GM18868 (cell line): ENCODE results near the gene ATG101.

Experiments
- ATAC-seq: cut with Tn5 transposase; IDR thresholded peaks from one replicate; pipeline ENCODE4 v1.9.1; 2021; ENCODE audit warnings: mild to moderate bottlenecking, moderate library complexity; ENCODE audit not compliant: unreplicated experiment

Gene ATG101

DNA sequence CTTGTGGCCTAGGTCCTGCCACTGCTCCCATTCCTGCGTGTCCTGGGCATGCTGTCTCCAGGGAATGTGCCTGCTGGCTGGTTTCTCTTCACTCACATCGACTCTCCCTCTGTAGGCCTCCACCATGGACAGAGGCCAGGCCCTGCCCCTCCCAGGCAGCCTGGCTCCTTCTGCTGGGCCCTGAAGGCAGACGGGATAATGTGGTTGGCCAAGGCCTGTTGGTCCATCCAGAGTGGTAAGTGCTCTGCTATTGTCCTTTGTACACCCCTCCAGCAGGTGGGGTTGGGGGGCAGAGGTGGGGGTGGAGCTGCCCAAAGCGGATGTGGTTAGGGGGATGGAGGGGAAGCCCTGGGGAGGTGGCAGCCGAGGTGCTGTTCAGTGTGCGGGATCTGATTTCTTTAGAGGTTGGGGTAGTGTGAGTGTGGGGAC lies 28.1 kb upstream of the ATG101 start:
- ATAC-seq, result peak; percentile 59

DNA sequence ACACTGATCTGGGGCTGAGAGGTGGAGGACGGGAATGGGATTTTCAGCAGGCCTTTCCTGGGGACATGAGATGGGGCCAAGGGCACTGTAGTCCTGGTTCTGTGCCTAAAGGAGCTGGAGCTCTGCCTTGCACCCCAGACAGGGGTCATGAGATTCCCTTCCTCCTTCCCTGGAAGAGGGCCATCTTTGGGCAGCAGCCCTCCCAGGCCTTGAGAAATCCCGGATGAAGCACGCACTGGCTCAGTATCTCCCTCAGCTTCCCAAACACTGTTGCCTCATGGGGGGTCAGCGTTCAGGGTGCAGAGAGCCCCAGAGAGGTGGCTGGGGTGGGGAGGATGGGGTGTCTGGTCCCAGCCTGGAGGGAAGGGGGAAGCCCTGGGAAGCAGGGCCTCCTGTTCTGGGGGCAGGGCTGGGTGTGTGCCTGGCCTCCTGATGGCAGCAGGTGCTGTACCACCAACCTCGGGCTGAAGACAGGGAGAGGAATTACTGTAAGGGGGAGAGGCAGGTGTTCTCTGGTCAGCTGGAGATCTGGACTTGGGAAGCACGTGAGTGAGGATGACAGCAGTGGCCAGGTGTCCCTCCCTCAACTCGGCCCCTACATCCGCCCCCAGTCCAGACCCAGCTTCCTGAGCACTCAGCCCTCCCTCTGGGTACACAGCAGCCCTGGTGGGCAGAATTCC lies 26.9 kb upstream of the ATG101 start:
- no peak for ATAC-seq

DNA sequence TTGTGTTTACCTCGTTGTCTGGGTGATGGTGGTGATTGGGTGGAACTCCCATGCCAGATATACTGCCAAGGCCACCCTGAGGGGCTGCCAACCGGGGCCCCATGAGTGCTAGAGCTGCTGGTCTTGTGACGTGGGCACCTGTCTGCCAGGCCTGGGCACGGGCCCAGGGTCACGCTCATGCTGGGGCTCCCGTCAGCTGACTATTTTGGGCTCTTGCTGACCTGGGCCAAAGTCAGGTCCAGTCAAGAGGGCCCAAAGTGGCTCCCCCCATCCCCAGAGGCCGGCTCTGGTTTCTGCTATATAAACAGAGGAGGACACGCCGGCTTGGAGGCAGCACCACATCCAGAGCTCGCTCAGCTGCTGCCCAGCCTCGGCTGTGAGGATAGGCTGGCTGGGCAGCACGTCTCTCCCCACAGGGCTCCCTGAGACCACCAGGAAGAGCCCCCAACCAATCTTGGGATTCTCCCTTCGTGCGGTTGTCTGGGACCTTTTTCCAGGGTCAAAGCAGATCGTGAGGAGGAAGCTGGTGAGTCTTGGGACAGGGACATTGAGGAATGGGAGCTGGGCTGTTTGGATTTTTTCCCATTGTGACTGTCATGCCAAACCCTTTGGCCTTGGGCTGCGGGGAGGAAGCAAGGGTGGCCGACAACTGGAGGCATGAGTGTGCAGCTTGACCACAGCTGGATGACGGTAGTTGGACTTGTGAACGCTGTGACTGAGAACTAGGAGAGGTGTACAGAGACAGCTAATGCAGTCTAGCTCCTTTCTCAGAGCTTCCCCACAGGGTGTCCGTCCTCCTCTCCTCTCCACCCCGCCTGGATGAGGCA lies 26.2 kb upstream of the ATG101 start:
- no peak for ATAC-seq

DNA sequence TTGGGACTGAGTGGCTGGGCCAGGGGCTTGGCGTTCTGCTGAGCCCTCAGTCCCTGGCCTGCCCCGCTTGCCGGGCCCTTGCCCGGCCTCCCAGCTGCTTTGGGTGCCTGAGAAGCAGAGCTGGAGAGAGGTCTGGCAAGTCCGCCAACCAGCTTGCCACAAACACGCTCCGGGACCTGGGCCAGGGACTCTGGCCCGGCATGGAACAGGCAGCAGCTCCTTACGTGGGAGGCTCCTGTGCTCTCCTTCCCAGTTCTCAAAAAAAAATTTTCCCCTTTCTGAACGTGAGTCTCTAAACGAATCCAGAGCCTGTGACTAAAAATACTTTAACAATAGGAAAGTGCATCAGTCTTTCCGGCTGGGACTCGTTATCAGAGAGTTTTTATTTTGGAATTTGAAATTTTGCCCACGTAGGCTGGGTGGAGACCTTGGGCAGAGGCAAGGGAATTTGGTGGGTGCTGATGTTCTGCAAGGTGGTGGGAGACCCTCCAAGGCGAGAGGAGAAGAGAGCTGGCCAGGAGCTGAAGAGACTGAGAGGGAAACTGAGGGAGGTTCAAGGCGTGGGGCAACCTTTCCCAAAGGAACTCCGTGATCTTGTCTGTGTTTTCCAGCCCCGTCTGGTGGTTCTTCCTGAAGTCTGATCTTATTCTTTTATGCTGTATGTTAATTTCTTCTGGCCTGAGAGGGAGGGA lies 25.3 kb upstream of the ATG101 start:
- no peak for ATAC-seq

DNA sequence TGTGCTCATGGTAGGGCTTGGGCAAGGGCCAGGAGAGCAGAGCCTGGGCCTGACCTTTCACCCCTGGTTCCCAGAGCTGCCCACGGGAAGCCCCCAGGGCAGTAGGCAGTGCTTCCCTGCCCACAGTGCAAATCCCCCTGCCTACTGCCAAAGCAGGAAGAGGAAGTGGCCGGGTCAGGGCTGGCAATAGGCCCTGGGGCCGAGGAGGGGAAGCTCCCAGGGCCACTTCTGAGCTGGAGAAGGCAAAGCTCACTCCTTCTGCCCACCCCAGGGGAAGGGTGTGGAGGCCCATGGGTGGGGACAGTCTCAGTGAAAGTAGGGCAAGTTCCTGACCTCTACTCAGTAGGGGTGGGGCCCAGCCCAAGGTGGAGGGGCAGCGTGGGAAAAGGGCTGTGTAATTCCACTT lies 24.0 kb upstream of the ATG101 start:
- no peak for ATAC-seq

DNA sequence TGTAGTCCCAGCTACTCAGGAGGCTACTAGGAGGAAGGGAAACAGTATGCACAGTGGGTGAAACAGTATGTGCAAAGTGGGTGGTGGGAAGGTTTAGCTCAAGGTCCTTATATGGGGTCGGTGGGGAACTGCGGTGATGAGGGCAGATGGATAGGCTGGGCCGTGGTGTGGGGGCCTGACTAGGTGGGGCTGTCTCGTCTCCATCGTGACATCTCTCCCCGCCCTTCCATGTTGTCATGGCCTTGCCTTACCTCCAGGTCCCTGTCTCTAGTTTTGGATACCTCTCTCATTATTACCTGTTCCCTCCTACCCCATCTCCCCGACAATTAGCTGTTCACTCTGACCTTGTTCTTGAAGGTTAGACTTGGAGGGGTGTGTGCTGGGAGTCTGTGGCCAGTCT lies 22.9 kb upstream of the ATG101 start:
- ATAC-seq, result no peak

DNA sequence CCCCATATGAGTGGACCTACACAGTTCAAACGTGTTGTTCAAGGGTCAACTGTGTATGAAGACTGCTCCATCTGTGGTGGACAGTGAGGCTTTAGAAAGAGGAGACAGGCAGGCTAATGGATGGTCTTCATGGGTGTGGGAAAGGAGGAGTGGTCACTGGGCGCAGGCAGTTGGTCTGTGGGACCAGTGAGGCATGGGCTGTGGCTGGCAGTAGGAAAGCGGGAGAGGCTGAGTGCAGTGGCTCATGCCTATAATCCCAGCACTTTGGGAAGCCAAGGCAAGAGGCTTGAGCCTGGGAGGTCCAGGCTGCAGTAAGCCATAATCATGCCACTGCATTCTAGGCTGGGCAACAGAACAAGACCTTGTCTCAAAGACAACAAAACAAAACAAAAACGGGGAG lies 20.5 kb upstream of the ATG101 start:
- no peak for ATAC-seq

DNA sequence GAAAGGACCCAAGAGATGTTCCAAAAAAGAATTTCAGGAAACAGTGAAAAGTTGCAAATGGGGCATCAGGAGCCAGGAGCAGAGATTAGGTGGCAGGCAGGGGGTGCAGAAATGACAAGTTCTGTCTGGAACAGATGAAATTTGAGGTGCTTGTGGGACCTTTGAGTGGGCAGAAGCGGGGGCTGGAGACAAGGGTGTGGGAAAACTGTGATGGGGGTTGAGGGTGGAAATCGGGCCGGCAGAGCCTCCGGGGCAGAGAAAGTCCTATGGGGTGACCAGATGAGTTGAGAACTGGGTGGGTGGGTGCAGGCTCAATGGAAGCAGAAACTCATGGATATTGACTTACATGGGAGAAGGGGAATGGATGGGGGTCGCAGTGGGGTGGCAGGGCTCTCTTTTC lies 20.1 kb upstream of the ATG101 start:
- ATAC-seq, result no peak

DNA sequence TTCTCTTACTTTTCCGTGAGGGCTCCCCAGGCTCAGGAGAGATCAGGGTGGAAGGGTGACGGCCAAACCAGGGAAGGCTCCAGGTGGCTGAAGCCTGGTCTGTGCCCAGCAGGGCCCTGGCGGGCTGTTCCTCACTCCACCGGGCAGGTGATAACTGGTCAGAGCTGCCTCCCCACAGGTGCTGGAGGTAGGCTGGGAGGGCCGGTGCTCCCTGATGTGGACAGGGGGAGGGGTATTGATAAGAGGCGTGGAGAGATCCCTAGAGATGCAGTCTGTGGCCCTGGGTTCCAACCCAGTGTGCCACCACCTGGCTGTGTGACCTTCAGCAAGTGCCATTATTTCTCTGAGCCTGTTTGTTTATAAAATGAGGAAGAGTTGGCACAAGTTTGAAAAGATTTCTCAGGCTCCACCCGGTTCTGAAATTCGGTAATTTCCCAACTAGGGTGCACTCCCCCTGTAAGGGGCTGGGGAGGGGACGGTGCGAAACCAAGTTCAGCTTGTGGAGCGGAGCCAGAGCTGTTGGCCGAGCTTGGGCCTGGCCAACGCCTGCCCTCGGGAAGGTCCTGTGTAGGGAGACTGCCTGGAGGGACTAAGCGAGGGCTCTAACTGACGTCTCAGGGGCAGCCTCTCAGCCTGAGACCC lies 19.5 kb upstream of the ATG101 start:
- ATAC-seq, result no peak

DNA sequence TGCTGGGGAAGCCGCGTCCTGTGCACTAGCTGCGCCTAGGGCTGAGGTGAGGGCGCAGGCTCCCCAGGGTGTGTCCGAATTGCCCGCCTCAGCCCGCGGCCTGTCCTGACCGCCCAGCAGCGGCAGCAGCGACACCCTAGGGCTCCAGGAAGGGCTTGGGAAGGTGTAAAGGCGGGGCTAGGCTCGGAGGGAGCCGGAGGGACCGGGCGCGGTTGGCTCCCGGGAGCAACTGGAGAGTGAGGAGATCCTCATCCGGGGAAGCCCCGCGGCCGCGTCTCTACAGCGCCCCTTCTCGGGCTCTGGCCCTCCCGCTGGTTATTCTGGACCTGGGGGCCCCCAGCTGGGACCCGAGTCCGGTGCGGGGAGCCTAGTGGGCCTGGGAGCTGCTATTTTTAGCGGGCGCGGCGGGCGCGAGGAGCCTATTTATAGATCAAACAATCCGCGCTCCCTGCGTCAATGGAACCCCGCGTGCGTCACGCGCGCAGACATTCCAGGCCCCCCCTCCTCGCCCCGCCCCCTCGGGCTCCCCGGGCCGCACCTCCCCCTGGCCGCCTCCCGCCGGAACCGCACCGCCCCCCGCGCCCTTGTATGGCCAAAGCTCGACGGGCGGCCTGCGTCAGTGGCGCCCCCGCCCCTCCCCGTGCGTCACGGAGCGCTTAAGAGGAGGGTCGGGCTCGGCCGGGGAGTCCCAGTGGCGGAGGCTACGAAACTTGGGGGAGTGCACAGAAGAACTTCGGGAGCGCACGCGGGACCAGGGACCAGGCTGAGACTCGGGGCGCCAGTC lies 18.8 kb upstream of the ATG101 start, which contains the start of gene NR4A1:
Gene NR4A1 (plus strand): TSS at position 685 of the 784 bp plus-strand sequence. CDS start 2,887 bp downstream, outside the sequence.
- ATAC-seq, result peak; percentile 86

DNA sequence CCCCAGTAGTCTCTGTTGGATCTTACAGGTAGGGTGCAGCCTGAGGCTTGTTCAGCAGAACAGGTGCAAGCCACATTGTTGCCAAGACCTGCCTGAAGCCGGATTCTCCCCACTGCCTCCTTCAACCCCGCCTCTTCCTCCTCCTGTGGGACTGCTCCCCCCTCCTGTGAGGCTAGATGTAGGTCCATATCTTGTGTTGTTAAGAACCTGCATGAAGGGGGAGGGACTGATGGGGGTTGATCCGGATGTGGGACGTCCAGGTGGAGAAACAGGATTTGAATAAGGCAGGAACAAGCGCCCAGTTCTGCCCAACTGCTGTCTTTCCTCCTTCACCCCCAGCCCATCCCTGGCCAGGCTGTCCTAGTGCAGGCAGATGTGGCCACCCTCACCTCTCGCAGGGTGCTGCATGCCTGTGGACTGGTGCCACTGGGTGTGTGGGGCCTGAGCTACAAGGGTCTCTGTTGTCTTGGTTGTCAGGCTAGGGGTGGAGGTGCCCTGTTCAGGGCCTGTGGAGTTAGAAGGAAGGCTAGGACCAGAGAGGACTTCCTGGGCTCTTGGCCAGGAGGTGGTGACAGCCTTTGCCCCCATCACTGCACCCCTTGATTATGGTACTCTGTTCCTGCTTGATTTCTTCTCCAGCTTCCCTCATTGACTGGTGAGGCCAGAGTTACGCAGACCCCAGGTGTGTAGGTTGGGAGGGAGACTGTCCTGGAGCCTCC lies 17.2 kb upstream of the ATG101 start:
- ATAC-seq, result no peak

DNA sequence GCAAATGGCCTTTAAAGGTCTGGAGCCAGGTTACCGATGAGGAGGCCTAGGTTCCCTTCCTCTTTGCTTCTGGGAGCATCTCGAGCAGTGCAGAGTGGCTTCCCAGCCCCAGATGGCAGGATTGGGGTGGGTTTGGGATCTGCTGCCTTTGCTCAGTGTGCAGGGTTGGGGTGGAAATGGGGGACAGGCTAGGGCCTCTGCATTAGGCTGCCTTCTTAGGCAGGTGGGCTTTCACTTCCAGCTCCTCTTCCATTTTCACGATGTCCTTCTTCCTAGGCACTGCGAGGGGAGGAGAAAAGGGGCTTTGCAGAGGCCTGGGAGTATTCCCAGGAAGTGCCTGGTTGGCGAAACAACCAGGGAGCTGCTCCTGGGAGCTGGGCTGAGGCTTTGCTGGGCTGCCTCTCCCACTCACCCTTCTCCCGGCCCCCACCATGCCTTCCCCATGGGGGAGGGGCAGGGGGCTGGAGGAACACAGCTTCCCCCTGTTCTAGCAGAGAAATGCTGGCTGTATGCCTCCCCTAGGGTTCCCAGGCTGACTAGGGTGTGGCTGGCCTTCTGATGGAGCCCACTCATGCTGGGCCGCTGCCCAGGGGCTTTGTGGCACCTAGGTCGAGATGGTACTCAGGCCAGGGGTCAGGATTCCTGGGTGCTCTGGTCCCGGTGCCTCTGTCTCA lies 16.1 kb upstream of the ATG101 start:
- ATAC-seq, result no peak

DNA sequence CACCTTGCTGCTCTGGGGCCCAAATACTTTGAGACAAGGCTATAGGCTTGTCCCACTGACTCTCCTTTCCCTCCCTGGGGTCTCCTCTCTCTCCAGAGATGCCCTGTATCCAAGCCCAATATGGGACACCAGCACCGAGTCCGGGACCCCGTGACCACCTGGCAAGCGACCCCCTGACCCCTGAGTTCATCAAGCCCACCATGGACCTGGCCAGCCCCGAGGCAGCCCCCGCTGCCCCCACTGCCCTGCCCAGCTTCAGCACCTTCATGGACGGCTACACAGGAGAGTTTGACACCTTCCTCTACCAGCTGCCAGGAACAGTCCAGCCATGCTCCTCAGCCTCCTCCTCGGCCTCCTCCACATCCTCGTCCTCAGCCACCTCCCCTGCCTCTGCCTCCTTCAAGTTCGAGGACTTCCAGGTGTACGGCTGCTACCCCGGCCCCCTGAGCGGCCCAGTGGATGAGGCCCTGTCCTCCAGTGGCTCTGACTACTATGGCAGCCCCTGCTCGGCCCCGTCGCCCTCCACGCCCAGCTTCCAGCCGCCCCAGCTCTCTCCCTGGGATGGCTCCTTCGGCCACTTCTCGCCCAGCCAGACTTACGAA lies 15.4 kb upstream of the ATG101 start:
- no peak for ATAC-seq

DNA sequence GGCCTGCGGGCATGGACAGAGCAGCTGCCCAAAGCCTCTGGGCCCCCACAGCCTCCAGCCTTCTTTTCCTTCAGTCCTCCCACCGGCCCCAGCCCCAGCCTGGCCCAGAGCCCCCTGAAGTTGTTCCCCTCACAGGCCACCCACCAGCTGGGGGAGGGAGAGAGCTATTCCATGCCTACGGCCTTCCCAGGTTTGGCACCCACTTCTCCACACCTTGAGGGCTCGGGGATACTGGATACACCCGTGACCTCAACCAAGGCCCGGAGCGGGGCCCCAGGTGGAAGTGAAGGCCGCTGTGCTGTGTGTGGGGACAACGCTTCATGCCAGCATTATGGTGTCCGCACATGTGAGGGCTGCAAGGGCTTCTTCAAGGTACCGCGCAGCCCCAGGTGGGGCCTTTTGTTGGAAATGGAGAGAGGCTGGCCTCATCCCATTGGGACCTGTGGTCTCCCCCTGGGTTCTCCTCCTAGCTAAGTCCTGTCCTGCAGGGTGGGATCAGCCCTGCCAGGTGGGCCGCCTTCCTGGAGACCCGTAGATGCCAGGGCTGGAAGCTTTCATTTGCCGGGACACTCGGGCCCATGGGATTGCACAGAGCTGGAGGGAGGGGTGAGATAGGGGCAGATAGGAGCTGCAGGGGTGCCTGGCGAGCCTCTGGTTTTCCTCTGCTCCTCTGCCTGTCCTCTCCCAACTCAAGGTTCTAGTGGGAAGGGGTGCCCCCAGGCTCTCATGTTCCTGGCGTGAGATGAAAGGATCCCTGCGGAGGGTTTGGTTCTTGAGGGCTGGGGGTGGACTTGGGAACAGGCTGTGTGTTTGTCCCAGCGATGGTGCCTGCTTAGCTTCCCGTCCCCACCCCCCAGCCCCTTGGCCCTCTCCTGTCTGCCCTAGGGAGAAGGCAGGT lies 14.7 kb upstream of the ATG101 start:
- ATAC-seq, result no peak

DNA sequence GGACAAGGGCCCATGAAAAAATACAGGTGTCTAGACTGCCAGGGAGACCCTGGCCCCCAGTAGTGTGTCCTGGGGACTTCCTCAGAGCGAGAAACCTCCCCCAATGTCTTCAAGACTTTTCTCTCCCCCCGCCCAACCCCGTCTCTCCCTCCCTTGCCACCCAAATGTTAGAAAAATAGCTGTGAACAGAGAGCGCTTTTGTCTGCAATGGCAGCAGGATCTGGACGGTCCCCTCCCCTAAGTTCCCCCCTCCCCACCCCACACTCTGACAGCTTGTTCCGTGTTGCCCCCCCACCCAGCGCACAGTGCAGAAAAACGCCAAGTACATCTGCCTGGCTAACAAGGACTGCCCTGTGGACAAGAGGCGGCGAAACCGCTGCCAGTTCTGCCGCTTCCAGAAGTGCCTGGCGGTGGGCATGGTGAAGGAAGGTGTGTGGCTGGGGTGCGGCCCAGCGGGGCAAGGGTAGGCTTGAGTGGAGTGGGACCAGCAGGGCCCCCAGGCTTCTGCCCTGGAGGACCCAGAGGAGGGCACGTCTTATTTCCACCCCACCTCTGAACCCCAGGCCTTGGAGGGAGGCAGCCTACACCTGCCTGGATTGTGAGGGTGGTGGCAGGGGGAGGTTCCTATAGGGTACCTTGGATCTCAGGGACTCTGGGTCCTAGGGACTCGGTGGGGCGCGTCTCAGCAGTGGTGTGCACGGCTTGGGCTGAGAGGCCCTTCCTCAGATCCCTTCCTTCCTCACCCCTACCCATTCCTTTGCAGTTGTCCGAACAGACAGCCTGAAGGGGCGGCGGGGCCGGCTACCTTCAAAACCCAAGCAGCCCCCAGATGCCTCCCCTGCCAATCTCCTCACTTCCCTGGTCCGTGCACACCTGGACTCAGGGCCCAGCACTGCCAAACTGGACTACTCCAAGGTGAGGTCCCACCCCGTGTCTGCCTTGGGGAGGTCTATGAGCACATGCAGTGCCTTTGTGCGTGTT lies 13.8 kb upstream of the ATG101 start:
- no peak for ATAC-seq

DNA sequence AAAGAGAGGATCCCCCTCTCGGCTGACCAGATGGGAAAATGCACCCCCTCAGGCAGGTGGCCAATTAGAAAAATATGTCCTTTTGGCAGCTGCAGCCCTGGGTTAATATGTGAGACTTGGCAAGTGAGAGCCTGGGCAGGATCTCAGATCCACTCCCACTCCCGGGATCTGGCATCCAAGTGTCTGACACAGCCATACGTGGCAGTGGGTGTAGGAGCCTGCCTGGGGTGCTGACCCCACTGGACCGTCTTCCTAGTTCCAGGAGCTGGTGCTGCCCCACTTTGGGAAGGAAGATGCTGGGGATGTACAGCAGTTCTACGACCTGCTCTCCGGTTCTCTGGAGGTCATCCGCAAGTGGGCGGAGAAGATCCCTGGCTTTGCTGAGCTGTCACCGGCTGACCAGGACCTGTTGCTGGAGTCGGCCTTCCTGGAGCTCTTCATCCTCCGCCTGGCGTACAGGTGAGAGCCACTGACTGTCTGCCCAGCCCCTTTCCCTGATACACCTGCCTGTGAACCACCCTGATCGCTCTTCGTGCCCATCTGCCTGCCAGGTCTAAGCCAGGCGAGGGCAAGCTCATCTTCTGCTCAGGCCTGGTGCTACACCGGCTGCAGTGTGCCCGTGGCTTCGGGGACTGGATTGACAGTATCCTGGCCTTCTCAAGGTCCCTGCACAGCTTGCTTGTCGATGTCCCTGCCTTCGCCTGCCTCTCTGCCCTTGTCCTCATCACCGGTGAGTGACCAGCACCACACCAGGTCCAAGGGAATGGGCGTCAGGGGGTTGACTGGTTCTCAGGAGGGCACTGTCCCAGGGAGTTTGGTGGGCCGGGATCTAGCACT lies 12.8 kb upstream of the ATG101 start:
- no peak for ATAC-seq
